NCI-H2107 treated with DMSO at 0.1 percent for 48 hours (cell line): Measurements from ENCODE around the gene HOXA5.

Source experiments
- DNase-seq: peaks from one replicate; lab custom pipeline; 2025; ENCODE audit not compliant: unreplicated experiment; lab: John Stamatoyannopoulos, UW

HOXA5 gene

GRCh38 chr7:27097686-27098577 lies 45.5 kb downstream of the HOXA5 start:
- no peak for DNase-seq

- DNase-seq, result no peak
These were observed 46.5 kb downstream of the HOXA5 start for GRCh38 chr7:27096768-27097514.

GRCh38 chr7:27095897-27096767 lies 47.3 kb downstream of the HOXA5 start, which contains the start of gene HOXA1:
HOXA1 (minus strand) TSS chr7:27096000; CDS start chr7:27095912, 88 bp downstream.
- DNase-seq, result peak; percentile 75

- no peak for DNase-seq
These were observed 48.2 kb downstream of the HOXA5 start for GRCh38 chr7:27095050-27095896.

- DNase-seq, result no peak
These were observed 49.0 kb downstream of the HOXA5 start for GRCh38 chr7:27094304-27095049.

- DNase-seq, result no peak
These were observed 50.1 kb downstream of the HOXA5 start for GRCh38 chr7:27093184-27093895.

GRCh38 chr7:27092819-27093110 lies 50.7 kb downstream of the HOXA5 start:
- DNase-seq, result no peak

GRCh38 chr7:27091941-27092818 lies 51.3 kb downstream of the HOXA5 start:
- no peak for DNase-seq

GRCh38 chr7:27091105-27091504 lies 52.4 kb downstream of the HOXA5 start:
- peak; percentile 5 for DNase-seq
